Activated T-cell treated with anti-CD3 and anti-CD28 coated beads for 1 hour (primary cell): ENCODE results near the gene TRANK1.
A peak's percentile ranks its signal among the peaks of the same experiment; 100 is the strongest.
"Not testable (repeated sequence)": the region's sequence is repeated elsewhere in the genome, so short reads cannot be mapped to it uniquely, and the experiment has no call there.

ENCODE experiments used
- DNase-seq: peaks from one replicate; pipeline ENCODE4 v3.0.0-alpha.2; 2020; ENCODE audit warnings: low read depth

Gene TRANK1

DNA sequence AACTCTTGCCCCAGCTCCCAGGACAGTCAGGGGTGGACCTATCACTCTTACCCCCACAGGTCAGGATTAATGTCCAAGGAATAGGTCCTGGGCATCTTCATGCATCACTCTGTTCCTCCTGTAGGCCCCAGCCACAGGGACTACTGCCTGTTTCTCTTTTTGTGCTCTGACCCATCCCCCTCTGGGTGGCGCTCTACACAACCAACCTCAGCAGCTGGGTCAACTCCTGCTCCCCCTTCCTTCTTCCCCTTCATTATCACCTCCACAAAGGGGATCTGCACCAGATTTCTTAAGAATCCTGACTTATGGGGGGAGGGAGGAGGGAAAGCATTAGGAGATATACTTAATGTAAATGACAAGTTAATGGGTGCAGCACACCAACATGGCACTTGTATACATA is 12.2 kb upstream of the TRANK1 start:
- no peak for DNase-seq

DNA sequence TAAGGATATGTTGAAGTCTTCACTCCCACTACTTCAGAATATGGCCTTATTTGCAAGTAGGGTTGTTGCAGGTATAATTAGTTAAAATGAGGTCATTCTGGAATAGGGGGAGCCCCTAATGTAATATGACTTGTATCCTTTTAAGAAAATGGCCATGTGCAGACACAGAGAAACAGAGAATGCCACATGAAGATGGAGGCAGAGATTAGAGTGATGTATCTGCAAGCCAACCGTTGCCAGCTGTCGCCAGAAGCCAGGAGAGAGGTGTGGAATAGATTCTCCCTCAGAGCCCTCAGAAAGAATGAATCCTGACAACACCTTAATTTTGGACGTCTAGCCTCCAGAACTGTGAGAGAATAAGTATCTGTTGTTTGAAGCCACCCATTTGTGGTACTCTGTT is 11.3 kb upstream of the TRANK1 start:
- DNase-seq, result no peak

GRCh38 chr3:36954452-36955134 is 9.7 kb upstream of the TRANK1 start:
- DNase-seq, result no peak

- not testable (repeated sequence) for DNase-seq
Observed at GRCh38 chr3:36947814-36948213, 3.0 kb upstream of the TRANK1 start.

DNA sequence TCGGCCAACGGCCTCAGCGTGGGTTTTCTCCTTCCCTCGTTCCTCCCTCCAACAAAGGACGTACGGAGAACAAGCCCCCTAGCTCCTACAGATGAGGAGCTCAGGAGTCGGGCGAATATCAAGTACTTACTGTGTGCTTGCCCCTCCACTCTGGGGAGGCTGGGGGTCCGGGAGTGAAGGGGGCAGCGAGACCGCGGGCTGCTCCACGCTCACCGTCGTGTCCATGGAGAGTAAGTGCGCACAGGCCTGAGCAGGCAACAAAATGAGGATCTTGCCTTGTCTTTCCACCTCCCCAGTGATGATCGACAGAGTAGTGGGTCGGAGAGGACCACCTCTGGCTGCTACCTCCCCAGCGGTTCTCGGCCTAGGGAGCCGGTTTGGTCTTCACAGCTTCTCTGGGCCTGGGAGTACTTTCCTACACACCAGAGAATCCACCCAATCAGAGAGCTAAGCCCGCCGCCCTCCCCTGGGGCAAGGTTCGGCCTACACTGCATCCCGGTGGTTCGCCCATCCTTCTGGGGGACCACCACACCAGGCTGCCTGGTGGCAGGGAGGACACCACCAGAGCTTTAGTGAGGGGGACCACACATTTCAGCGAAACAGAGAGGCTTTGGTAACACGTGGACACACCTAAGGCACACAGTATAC is 603 bp upstream of the TRANK1 start:
- DNase-seq, result no peak

DNA sequence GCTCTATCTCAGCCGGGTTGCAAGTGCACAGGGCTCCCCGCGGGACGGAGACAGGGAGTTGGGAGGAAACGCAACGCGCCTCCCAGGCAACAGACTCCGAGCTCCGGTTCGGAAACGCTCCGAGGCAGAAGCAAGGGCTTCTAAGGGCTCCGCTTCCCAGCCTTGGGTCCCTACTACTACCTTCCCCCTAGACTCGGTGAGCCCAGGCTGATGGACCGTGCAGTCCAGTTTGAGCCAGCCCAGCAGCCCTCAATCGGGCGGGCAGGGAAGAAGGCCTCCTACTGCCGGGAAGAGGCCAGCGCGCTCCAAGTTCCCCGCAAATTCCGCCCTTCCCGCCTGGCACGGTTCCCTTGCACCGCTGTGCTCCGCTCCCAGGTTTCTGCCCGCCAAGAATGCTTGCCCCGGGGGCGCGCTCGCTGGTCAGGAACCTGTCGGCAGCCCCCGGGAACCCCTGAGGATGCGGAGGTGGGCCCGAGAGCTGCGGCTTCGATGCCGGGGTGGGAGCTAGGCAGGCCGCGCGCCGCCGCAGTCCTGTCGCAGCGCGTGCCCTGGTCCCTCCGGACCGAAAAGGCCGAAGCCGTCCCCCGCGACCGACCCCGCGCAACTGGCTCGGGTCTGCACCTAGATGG is 728 bp downstream of the TRANK1 start:
- DNase-seq, result peak; percentile 10

GRCh38 chr3:36943601-36944000 is 1.3 kb downstream of the TRANK1 start:
- DNase-seq, result no peak

DNA sequence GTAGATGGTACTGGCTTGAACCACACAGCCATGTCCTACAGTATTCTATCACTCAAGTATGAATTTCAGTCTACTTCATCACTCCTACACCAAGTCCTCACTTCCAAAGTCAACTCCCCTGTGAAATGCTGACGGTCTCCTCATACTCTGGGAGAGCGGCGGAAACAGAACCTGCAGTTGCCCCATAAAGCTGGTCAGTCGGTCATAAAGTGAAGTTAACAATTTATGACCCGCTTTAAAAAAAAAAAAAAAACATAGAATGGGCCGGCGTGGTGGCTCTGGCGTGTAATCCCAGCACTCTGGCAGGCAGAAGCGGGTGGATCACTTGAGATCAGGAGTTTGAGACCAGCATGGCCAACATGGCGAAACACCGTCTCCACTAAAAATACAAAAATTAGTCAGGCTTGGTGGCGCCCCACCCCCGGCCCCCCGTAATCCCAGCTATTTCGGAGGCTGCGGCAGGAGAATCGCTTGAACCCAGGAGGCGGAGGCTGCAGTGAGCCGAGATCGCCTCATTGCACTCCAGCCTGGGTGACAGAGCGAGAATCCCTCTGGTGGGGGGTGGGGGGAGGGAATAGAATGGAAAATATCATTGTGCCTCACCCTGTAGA is 2.1 kb downstream of the TRANK1 start:
- no peak for DNase-seq

GRCh38 chr3:36941658-36942057 is 3.2 kb downstream of the TRANK1 start:
- DNase-seq, result no peak

DNA sequence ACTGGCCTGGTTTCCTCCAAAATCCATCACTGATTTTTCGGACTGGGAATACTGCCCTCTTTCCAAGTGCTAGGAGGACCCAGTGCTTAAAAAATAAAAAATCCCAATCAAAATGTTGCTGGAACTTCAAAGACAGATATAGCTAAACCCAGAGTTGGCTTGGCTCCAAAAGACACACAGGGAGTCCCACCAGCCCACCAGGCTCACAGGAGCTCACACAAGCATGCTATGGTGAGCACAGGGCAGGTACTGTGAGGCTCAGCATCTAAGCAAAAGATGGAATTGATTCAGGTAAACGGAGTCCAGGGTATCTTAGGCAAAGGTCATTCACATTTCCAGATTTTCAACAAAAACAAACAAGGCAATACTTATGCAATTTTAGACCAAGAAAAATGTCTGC is 3.7 kb downstream of the TRANK1 start:
- no peak for DNase-seq

DNA sequence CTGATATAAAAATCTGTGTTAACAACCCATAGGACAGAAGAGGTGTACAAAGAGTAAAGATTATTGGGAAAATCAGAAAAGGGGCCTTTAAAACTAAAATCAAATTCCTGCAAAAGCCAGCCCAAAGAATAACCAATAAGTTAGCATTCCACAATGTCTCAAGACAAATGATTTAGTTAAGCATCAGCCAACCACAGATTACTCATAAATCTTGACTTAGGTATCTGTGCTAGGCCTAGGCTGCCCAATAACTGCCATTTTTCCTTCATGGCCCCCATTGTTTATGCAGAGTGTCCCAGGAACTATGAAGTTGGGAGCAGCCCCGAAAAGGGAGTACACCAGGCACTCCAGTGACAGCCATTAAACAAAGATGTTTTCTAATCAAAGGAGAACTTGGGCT is 7.4 kb downstream of the TRANK1 start:
- DNase-seq, result no peak

DNA sequence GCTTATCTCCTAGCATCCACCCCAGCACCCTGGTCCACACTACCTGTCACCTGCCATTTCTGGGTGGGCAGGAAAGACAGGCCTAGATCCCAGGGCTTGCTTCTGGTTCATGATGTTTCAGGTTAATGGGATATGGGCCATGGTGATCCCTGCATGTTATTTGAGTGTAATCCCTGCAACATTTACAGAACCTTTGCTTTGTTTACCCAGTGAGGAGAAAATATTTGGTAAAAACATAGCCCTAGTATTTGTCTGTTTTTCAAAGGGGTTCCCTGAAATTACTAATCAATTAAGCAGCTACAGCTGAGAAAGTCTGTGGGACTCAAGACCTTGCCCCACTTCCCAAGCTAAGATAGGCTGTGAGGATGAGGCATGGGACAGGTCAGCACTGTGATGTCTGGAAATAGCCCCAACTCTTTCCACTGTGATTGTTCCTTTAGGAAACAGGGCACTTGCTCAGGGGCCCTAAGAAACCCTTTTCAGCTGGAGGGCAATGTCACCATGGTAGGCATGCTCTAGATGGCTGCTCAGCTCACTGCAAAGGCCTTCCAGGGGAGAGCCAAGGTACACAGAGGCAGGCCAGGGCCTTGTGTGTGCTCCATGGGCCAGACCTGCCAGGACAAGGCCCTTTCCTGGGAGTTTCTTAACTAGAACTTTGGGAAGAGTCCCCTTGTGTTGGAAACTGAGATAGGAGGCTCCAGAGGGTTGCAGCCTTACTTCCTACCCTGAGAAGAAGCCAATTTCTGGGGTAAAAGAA is 11.1 kb downstream of the TRANK1 start:
- DNase-seq, result no peak

DNA sequence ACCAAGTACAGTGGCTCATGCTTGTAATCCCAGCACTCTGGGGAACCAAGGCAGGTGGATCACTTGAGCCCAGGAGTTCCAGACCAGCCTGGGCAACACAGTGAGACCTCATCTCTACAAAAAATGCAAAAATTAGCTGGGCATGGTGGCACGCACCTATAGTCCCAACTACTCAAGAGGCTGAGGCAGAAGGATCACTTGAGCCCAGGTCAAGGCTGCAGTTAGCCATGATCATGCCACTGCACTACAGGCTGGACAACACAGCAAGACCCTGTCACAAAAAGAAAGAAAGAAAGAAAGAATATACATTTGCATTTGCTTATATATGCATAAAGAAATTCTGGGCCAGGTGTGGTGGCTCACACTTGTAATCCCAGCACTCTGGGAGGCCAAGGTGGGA is 13.4 kb downstream of the TRANK1 start:
- not testable (repeated sequence) for DNase-seq

DNA sequence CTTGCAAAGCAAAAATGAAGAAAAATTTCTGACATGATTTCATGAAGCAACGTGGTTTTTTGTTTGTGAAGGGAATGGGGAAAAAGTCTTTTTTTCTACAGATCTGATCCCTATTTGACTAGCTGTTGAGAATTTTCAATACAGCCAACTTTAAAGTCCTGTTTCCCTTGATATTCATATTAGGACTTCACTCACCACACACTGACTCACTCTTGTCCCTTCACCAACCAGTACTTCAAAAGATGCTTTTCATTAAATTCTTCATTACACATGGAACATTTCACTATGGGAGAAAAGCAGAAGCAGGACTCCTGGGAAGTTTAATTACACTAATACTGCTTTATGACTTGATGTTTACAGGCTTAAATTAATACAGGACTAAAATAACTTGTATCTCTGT is 16.6 kb downstream of the TRANK1 start:
- no peak for DNase-seq

DNA sequence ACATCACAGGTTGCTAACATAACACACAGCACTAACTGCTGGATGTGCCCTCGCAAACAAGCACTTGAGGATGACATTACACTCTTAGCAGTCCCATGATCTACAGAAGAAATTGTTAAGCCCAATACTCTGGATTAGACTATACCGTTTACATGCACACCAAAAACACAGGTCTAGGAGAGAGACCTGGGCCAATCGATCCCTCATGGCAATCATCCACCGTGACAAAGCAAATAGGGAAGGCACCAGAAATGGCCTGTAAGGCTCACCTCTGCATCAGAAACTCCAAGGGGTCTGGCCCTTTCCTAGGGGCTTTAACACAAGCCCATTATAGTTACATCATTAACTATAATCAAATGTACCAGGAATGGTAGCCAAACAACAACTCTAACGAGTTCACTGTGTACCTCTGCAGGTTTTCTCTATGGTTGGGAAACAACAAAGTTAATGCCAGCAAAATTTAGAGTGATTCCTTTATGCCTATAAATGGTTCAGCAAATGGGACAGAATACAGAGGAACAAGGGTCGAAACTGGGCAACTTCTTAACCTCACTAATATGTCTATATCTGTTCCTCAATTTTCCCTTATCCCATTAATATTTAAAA is 18.5 kb downstream of the TRANK1 start:
- no peak for DNase-seq

DNA sequence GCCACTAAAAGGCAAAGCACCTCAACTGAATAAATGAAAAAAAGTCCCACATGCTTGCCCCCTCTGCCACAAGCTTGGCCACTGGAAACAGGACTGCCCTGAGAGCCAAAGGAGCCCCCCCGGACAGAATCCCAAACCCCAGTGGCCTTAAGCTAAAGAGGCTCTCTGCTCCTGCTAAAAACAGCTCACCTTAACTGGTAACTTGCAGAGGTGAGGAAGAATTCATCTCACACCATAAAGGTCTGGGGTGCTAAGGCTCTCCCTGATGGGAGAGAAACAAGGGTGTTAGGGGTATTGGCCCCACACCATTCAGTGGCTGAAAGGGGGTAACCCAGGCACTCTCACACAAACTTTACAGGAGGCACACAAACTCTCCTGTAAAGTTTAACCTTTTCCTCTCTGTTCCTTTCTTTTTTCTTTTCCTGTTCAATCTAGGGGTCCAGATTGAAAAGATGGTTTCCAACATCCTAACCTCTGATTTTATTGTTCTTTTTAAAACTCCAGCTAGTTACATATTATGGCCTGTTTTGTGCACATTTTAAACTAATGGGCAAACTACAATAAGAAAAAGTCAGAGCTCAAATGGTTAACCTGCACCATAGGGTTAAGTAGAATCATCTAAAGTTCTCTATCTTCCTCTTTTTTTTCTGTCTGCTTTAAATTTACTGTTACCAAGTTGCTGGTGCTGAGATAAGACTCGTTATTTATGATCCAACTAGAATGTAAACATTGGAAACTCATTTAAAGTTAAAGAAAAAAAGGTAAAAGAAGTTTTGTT is 19.9 kb downstream of the TRANK1 start:
- DNase-seq, result no peak

- no peak for DNase-seq
Observed at GRCh38 chr3:36923981-36924743, 20.7 kb downstream of the TRANK1 start.

DNA sequence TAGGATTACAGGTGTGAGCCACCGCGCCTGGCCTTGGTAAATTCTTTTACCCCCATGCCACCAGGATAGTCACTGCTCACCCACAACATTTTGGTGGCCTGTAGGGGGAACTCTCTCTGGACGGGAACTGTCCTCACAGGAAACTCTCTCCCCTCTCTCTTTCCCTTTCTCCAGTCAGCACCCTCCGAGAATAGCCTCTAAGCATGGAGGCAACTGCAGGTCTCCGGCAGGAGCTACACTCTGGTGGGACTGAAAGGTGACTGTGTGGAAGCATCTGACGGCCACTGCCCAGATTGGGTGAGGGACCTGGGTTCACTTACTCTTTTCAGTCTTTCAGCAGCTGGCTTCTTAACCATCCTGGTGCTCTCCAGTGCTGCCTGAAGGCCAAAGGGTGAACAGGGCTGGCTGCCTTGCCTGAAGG is 21.3 kb downstream of the TRANK1 start:
- no peak for DNase-seq

- no peak for DNase-seq
Observed at GRCh38 chr3:36920884-36921567, 23.8 kb downstream of the TRANK1 start.
